Activated naive CD4-positive, alpha-beta T cell (primary cell): ENCODE data around the gene WDFY1.

Experiments
- DNase-seq, 4 experiments: peaks; one replicate each; lab custom pipeline; 2025; lab: John Stamatoyannopoulos, UW

WDFY1 gene

GRCh38 chr2:223930103-223930976, 14.8 kb downstream of the WDFY1 start:
- DNase-seq: no peak

- DNase-seq: no peak
Observed at GRCh38 chr2:223929571-223930102, 15.5 kb downstream of the WDFY1 start.

GRCh38 chr2:223928113-223929006, 16.8 kb downstream of the WDFY1 start:
- no peak for DNase-seq

- DNase-seq: no peak
Observed at GRCh38 chr2:223925106-223925505, 20.0 kb downstream of the WDFY1 start.

GRCh38 chr2:223923976-223924375, 21.2 kb downstream of the WDFY1 start:
- no peak for DNase-seq

- DNase-seq: no peak
Observed at GRCh38 chr2:223922308-223922707, 22.8 kb downstream of the WDFY1 start.

GRCh38 chr2:223921204-223921603, 23.9 kb downstream of the WDFY1 start:
- DNase-seq: no peak

- DNase-seq: no peak
Observed at GRCh38 chr2:223920109-223920508, 25.0 kb downstream of the WDFY1 start.

GRCh38 chr2:223918671-223919134, 26.4 kb downstream of the WDFY1 start:
- DNase-seq: no peak

- no peak for DNase-seq
Observed at GRCh38 chr2:223916181-223916920, 28.8 kb downstream of the WDFY1 start.

GRCh38 chr2:223915071-223915470, 30.1 kb downstream of the WDFY1 start:
- no peak for DNase-seq

GRCh38 chr2:223914324-223914723, 30.8 kb downstream of the WDFY1 start:
- DNase-seq: no peak

- DNase-seq: no peak
Observed at GRCh38 chr2:223909001-223909741, 36.0 kb downstream of the WDFY1 start.

GRCh38 chr2:223908304-223908998, 36.7 kb downstream of the WDFY1 start:
- DNase-seq: no peak

- DNase-seq: no peak
Observed at GRCh38 chr2:223905996-223906395, 39.1 kb downstream of the WDFY1 start.

GRCh38 chr2:223901854-223902253, 43.3 kb downstream of the WDFY1 start:
- DNase-seq: no peak

GRCh38 chr2:223901311-223901710, 43.8 kb downstream of the WDFY1 start:
- no peak for DNase-seq

- DNase-seq: no peak
Observed at GRCh38 chr2:223900531-223900930, 44.6 kb downstream of the WDFY1 start.

- no peak for DNase-seq
Observed at GRCh38 chr2:223900066-223900465, 45.1 kb downstream of the WDFY1 start.

- DNase-seq: no peak
Observed at GRCh38 chr2:223897669-223898330, 47.3 kb downstream of the WDFY1 start.
